OCI-LY7 (cell line): ENCODE data around the gene VAMP5.

ENCODE experiments used
- CTCF ChIP-seq: fragments of 200-600 bp; sonication (generic); conservative IDR thresholded peaks from 2 replicates; pipeline ENCODE4 v1.5.1; 2014; ENCODE audit warnings: mild to moderate bottlenecking, antibody characterized with exemption, low read length, moderate library complexity, mixed read lengths
- EZH2phosphoT487 ChIP-seq: fragments of 200-600 bp; sonication (generic); IDR thresholded peaks from 2 replicates; pipeline ENCODE4 v1.6.1; 2018; ENCODE audit warnings: low read depth, borderline replicate concordance, mild to moderate bottlenecking, mixed run types, antibody characterized with exemption, low read length, moderate library complexity, mixed read lengths

GRCh38 chr2:85601771-85602475, 17.7 kb downstream of the VAMP5 start:
- TF ChIP-seq CTCF (no peak), EZH2phosphoT487 (no peak)
